Measurements from ENCODE around the gene CHRNB4. TPM values are rescaled to one million over a fixed set of nuclear protein-coding genes. Genes with fewer than 3 reads are reported as not detected.

CHRNB4 gene
- total and polyA plus RNA-seq, 2 donors (not counting 1 experiment from before 2014, with no cell fraction given) = not detected

DNA sequence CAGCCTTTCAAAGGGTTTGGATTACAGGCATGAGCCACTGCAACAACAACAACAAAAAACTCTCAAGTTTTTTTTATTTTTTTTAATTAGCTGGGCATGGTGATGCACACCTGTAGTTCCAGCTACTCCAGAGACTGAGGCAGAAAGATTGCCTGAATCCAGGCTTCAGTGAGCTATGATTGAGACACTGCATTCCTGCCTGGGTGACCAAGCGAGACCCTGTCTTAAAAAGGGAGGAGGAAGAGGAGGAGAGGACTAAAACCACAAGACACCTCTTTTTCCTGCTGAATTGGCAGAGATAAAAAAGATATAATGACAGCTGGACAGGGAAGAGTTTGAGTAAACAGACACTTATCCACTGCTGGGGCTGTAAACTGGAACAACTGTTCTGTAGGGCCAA, 22.7 kb upstream of the CHRNB4 start:
- no peak overlapping the region for H3K4me2 ChIP-seq (ENCODE audit: extremely low read depth, insufficient read depth, low read length)
- DNase-seq (ENCODE audit: low read depth in 2 of 2) = no peak

DNA sequence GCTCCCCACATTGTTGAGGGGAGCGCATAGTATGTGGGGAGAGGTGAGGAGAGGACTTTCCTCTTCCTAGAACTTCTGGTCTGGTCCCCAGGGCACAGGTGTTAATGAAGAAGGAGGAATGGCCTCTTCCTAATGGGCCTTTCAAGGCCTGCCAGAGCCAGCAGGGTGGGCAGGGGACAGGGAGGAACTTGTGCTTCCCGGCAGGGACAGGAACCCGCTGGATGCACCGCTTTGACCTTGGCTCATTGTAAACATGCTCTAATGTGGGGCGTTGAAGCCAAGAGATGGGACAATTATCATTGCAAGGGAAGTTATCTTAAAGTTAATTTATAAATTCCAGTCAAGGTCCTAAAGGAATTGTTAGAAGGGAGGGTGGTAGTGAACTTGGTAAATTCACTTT, 21.0 kb upstream of the CHRNB4 start:
- H3K9me3 ChIP-seq (ENCODE audit: control insufficient read depth, insufficient read depth, low read depth, low read length) = no peaks in the 10 kb centered on the region
- H2AFZ ChIP-seq (ENCODE audit: low read length) = no peak overlapping the region
- no peaks in the 10 kb centered on the region for H3K79me2 ChIP-seq (ENCODE audit: control insufficient read depth, insufficient read depth, low read length)
- no peaks in the 10 kb centered on the region for H4K20me1 ChIP-seq (ENCODE audit: control insufficient read depth, extremely low read depth, insufficient read depth, low read length)
- H3K27me3 ChIP-seq (ENCODE audit: control insufficient read depth, insufficient read depth, low read length) = no peaks in the 10 kb centered on the region
- no peak overlapping the region for H3K4me3 ChIP-seq (replicated peaks in 1 of 4; ENCODE audit: control extremely low read depth in 1 of 4, insufficient read depth in 1 of 4, low read depth in 3 of 4, low read length in 4 of 4)
- H3K9ac ChIP-seq (ENCODE audit: insufficient read depth, low read length) = no peak overlapping the region
- no peak overlapping the region for H3K27ac ChIP-seq (ENCODE audit: insufficient read depth, low read length)
- no peaks in the 10 kb centered on the region for H3K4me1 ChIP-seq (ENCODE audit: control insufficient read depth, extremely low read depth, insufficient read depth, low read length)
- no peak for TF ChIP-seq CTCF (conservative IDR thresholded peaks at IDR 0.05 in 1 of 2, IDR thresholded peaks at IDR 0.05 in 1 of 2; ENCODE audit: low read depth in 1 of 2, low read length in 2 of 2)
- H3K36me3 ChIP-seq (ENCODE audit: control insufficient read depth, insufficient read depth, low read length) = no peaks in the 10 kb centered on the region
- no peak overlapping the region for H3K4me2 ChIP-seq (ENCODE audit: extremely low read depth, insufficient read depth, low read length)
- DNase-seq (ENCODE audit: low read depth in 2 of 2) = no peak

More for the DNA sequence above, 22.7 kb upstream of the CHRNB4 start:
- Histone ChIP-seq H3K27ac (ENCODE audit: insufficient read depth, low read length) (no peak overlapping the region), H3K9me3 (ENCODE audit: control insufficient read depth, insufficient read depth, low read depth, low read length) (no peaks in the 10 kb centered on the region), H4K20me1 (ENCODE audit: control insufficient read depth, extremely low read depth, insufficient read depth, low read length) (no peaks in the 10 kb centered on the region), H2AFZ (ENCODE audit: low read length) (no peak overlapping the region), H3K79me2 (ENCODE audit: control insufficient read depth, insufficient read depth, low read length) (no peaks in the 10 kb centered on the region), H3K9ac (ENCODE audit: insufficient read depth, low read length) (no peak overlapping the region), H3K36me3 (ENCODE audit: control insufficient read depth, insufficient read depth, low read length) (no peaks in the 10 kb centered on the region), H3K4me3 (replicated peaks in 1 of 4; ENCODE audit: control extremely low read depth in 1 of 4, insufficient read depth in 1 of 4, low read depth in 3 of 4, low read length in 4 of 4) (no peak overlapping the region), H3K27me3 (ENCODE audit: control insufficient read depth, insufficient read depth, low read length) (no peaks in the 10 kb centered on the region), H3K4me1 (ENCODE audit: control insufficient read depth, extremely low read depth, insufficient read depth, low read length) (no peaks in the 10 kb centered on the region)
- no peak for TF ChIP-seq CTCF (conservative IDR thresholded peaks at IDR 0.05 in 1 of 2, IDR thresholded peaks at IDR 0.05 in 1 of 2; ENCODE audit: low read depth in 1 of 2, low read length in 2 of 2)
- TF ChIP-seq EZH2 (IDR thresholded peaks at IDR 0.05; ENCODE audit: low read length, missing control alignments) = no peak

DNA sequence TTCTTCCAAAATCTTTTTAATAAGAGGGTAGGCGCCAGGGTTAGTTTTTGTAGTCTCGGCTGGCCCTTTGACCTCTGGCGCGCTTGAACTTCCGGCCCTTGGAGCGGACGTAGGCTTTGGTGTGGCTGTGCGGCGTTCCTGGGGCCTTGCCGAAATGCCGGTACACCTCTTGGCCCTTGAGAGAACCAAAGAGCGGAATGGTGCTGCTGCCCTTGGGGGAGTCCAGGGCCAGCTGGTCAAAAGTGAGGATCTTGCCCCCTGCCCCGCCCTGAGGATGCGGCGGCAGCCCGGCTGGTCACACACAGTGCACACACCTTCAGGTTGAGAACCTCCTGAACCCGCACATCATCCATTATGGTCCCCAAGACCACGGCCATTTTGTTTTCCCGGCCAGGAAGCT, 20.0 kb upstream of the CHRNB4 start:
- Histone ChIP-seq H3K4me2 (ENCODE audit: extremely low read depth, insufficient read depth, low read length) (no peak overlapping the region), H3K27me3 (ENCODE audit: control insufficient read depth, insufficient read depth, low read length) (no peaks in the 10 kb centered on the region), H3K4me3 (replicated peaks in 1 of 4; ENCODE audit: control extremely low read depth in 1 of 4, insufficient read depth in 1 of 4, low read depth in 3 of 4, low read length in 4 of 4) (no peak overlapping the region), H3K9ac (ENCODE audit: insufficient read depth, low read length) (no peak overlapping the region), H4K20me1 (ENCODE audit: control insufficient read depth, extremely low read depth, insufficient read depth, low read length) (no peaks in the 10 kb centered on the region), H3K79me2 (ENCODE audit: control insufficient read depth, insufficient read depth, low read length) (no peaks in the 10 kb centered on the region), H2AFZ (ENCODE audit: low read length) (no peak overlapping the region), H3K4me1 (ENCODE audit: control insufficient read depth, extremely low read depth, insufficient read depth, low read length) (no peaks in the 10 kb centered on the region), H3K9me3 (ENCODE audit: control insufficient read depth, insufficient read depth, low read depth, low read length) (no peaks in the 10 kb centered on the region), H3K27ac (ENCODE audit: insufficient read depth, low read length) (no peak overlapping the region), H3K36me3 (ENCODE audit: control insufficient read depth, insufficient read depth, low read length) (no peaks in the 10 kb centered on the region)
- TF ChIP-seq CTCF (conservative IDR thresholded peaks at IDR 0.05 in 1 of 2, IDR thresholded peaks at IDR 0.05 in 1 of 2; ENCODE audit: low read depth in 1 of 2, low read length in 2 of 2) (no peak), EZH2 (IDR thresholded peaks at IDR 0.05; ENCODE audit: low read length, missing control alignments) (no peak)
- DNase-seq (ENCODE audit: low read depth in 2 of 2) = no peak

All from fibroblast of lung (primary cell).